Lung (tissue), 12 donors: ENCODE data around the gene SSRP1. TPM values are rescaled to one million over a fixed set of nuclear protein-coding genes. Genes with fewer than 3 reads are reported as not detected.

Source experiments
- ATAC-seq: fragments of 200-7000 bp; cut with Tn5 transposase; one replicate; pipeline ENCODE4 v1.9.1; 2020; ENCODE audit warnings: moderate number of reproducible peaks; ENCODE audit not compliant: insufficient read depth, low FRiP score
- DNase-seq, 3 donors: peaks; one replicate each; pipeline ENCODE4 v3.0.0-alpha.2; 2013 to 2017
- H3K27ac ChIP-seq, 2 donors: one replicate each; pipeline ENCODE4 v1.5.1; 2013; ENCODE audit warnings: mild to moderate bottlenecking in 2 of 2, moderate library complexity in 2 of 2, control low read depth in 1 of 2, inconsistent platforms in 1 of 2, low read depth in 1 of 2, low read length in 1 of 2
- H3K27me3 ChIP-seq, 3 donors: one replicate each; pipeline ENCODE4 v1.5.1; 2013; ENCODE audit warnings: low read length in 2 of 3; ENCODE audit not compliant: control insufficient read depth in 3 of 3, insufficient read depth in 3 of 3
- H3K36me3 ChIP-seq, 4 donors: one replicate each; pipeline ENCODE4 v1.5.1; 2013; ENCODE audit warnings: low read length in 4 of 4, mild to moderate bottlenecking in 1 of 4, moderate library complexity in 1 of 4; ENCODE audit not compliant: control insufficient read depth in 4 of 4, insufficient read depth in 4 of 4
- H3K4me1 ChIP-seq, 5 donors: one replicate each; pipeline ENCODE4 v1.5.1; 2013; ENCODE audit warnings: low read length in 5 of 5, mild to moderate bottlenecking in 2 of 5, moderate library complexity in 1 of 5; ENCODE audit not compliant: control insufficient read depth in 5 of 5, insufficient read depth in 5 of 5
- H3K4me3 ChIP-seq: one replicate; pipeline ENCODE4 v1.5.1; 2013; ENCODE audit warnings: mild to moderate bottlenecking, control low read depth, moderate library complexity
- H3K9ac ChIP-seq, 2 donors: one replicate each; pipeline ENCODE4 v1.5.1; 2013; ENCODE audit warnings: low read length in 2 of 2, control low read depth in 1 of 2; ENCODE audit not compliant: insufficient read depth in 1 of 2
- H3K9me3 ChIP-seq, 4 donors: one replicate each; pipeline ENCODE4 v1.5.1; 2013; ENCODE audit warnings: low read length in 3 of 4, mild to moderate bottlenecking in 1 of 4, moderate library complexity in 1 of 4; ENCODE audit not compliant: control insufficient read depth in 4 of 4, insufficient read depth in 3 of 4
- WGBS, 2 donors: extraction: QIAGEN DNeasy Blood & Tissue Kit; methylation state at CpG; one replicate each; pipeline ENCODE4 v1.1.7; 2013; 5-methylcytosine and 5-hydroxymethylcytosine counted together
- polyA plus RNA-seq, 2 donors: library from polyadenylated mRNA; stranded (reverse); fragments of 200-250 nt; gene quantifications; one replicate each; pipeline ENCODE4 v1.2.1, GENCODE V29; 2013
- total RNA-seq, 2 donors: library from RNA; depleted of rRNA in 1 of 2; stranded (reverse); fragments of >200 nt in 1 of 2; gene quantifications; one replicate each; pipeline ENCODE4 v1.2.1, GENCODE V29; 2014 to 2021
- TF ChIP-seq, protein P1 (sequence below): IDR thresholded peaks from 2 replicates; pipeline ENCODE4 v1.5.1; 2012; ENCODE audit warnings: mild to moderate bottlenecking; ENCODE audit errors: control extremely low read depth, extremely low read depth
- donor health status: control.
- donor health status: control.
- donor health status: Bipolar disorder and iron deficiency.
- donor health status: healthy.
- donor health status: DM: yes; HTN: yes; CAD: no.

Gene SSRP1
- total and polyA plus RNA-seq, 4 donors, result 37.1 to 76.9 (median 64.6) TPM

DNA sequence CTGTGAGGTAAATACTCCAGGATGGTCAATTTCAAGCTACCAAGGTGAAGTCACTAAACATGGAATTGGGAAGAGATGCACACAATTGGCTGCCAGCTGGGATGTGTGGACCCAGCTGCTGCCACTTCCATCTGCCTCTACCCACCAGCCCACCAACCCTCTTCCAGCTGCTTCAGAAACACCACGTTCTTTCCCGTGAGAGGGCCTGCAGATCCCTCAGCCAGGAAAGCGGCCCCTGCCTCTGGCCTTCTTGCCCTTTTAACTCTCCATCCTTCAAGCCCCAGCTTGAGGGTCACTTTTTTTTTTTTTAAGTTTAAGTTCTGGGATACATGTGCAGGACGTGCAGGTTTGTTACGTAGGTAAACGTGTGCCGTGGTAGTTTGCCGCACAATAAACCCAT is 25.3 kb upstream of the SSRP1 start:
- DNase-seq (no peak), ATAC-seq (no peak)
- no peak overlapping the region for H3K9ac ChIP-seq
- 95% methylated on average over 8 of the region's 8 CpGs for WGBS, 2 donors
- H3K4me1 ChIP-seq, result no peaks in the 10 kb centered on the region
- H3K36me3 ChIP-seq, result no peaks in the 10 kb centered on the region
- H3K27ac ChIP-seq, result no peak overlapping the region
- TF ChIP-seq, protein P1, sequence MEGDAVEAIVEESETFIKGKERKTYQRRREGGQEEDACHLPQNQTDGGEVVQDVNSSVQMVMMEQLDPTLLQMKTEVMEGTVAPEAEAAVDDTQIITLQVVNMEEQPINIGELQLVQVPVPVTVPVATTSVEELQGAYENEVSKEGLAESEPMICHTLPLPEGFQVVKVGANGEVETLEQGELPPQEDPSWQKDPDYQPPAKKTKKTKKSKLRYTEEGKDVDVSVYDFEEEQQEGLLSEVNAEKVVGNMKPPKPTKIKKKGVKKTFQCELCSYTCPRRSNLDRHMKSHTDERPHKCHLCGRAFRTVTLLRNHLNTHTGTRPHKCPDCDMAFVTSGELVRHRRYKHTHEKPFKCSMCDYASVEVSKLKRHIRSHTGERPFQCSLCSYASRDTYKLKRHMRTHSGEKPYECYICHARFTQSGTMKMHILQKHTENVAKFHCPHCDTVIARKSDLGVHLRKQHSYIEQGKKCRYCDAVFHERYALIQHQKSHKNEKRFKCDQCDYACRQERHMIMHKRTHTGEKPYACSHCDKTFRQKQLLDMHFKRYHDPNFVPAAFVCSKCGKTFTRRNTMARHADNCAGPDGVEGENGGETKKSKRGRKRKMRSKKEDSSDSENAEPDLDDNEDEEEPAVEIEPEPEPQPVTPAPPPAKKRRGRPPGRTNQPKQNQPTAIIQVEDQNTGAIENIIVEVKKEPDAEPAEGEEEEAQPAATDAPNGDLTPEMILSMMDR, result no peak
- no peak overlapping the region for H3K4me3 ChIP-seq
- H3K27me3 ChIP-seq, result no peaks in the 10 kb centered on the region
- H3K9me3 ChIP-seq, result peaks cover 0 to 5% (median 0%) of the 10 kb centered on the region in 4 donors

DNA sequence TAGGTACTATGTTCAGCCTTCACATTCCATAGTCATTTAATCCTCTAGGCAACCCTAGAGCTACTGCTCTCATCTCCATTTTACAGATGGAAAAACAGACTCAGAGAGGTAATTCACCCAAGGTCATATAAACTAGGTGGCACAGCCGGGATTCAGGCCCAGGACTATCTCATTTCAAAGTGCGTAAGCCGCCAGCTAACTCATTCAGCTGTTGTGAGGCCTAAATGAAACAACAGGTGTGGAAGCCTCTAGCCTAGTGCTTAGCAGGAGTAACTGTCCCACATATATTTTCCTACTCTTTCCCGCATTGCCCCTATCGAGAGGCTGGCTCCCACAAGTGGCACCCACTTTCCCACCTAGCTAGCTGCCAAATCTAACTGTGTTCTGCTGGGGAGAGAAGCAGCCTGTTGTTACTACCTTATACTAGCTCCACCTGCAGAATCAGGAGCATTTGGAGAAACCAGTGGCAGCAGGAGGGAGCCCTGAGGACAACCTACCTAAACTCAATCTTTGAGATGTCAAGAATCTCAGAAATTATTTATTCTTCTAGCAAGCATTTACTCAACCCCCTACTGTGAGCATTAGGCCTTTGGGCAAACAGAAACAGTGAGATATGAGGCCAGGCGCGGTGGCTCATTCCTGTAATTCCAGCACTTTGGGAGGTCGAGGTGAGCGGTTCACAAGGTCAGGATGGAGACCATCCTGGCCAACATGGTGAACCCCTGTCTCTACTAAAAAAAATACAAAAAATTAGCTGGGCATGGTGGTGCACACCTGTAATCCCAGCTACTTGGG is 24.4 kb upstream of the SSRP1 start:
- TF ChIP-seq, protein P1, result no peak
- Histone ChIP-seq H3K9me3 (peaks cover 0 to 5% (median 0%) of the 10 kb centered on the region in 4 donors), H3K36me3 (no peaks in the 10 kb centered on the region), H3K27me3 (no peaks in the 10 kb centered on the region), H3K4me1 (no peaks in the 10 kb centered on the region), H3K9ac (no peak overlapping the region), H3K4me3 (no peak overlapping the region), H3K27ac (no peak overlapping the region)
- DNase-seq, result no peak
- WGBS, 2 donors, result 77 to 85% methylated on average over 9 of the region's 9 CpGs
- no peak for ATAC-seq

DNA sequence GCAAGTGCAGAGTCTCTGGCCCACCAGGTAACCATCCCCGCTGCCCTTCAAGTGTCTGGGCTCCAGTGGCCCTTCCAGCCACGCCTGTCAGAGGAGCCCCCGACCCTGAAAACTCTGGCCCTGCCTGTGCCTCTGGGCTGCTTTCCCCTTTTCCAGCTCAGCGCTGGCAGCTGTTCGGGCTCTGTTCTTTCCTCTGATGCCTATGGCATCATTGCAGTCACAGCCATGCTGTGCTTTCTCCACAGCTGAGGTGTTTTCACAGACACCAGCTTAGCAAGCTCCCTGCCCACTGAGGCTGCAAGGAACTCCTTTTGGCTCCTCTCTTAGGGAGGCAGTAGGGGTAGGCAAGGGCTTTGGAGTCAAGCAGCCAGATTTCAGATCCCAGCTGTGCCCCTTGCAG is 23.7 kb upstream of the SSRP1 start:
- Histone ChIP-seq H3K27ac (no peak overlapping the region), H3K27me3 (no peaks in the 10 kb centered on the region), H3K9me3 (peaks cover 0 to 5% (median 0%) of the 10 kb centered on the region in 4 donors), H3K4me3 (no peak overlapping the region), H3K36me3 (no peaks in the 10 kb centered on the region), H3K4me1 (no peaks in the 10 kb centered on the region), H3K9ac (no peak overlapping the region)
- WGBS, 2 donors, result 90 to 91% methylated on average over 5 of the region's 5 CpGs
- ATAC-seq (no peak), DNase-seq (no peak)
- TF ChIP-seq, protein P1, result no peak
